SH-SY5Y (cell line): ENCODE results near the gene SEPSECS.

ENCODE experiments used
- GATA2 ChIP-seq: IDR thresholded peaks from 2 replicates; pipeline ENCODE4 v1.6.1; 2011; ENCODE audit warnings: mild to moderate bottlenecking, low read depth, low read length
- GATA3 ChIP-seq: IDR thresholded peaks from 2 replicates; pipeline ENCODE4 v1.6.1; 2011; ENCODE audit warnings: low read depth, mild to moderate bottlenecking, low read length, moderate library complexity

- TF ChIP-seq GATA2 = peak; percentile 15; the same call in 1 of the 2 replicates
- no peak for TF ChIP-seq GATA3
These were observed at the start of gene SEPSECS for GRCh38 chr4:25159837-25160713.
